Mesendoderm (in vitro differentiated cells): ENCODE data around the gene ZBTB40.
A peak's percentile ranks its signal among the peaks of the same experiment; 100 is the strongest.

Experiments
- DNase-seq: peaks from one replicate; pipeline ENCODE4 v3.0.0; 2013
- H2AK5ac ChIP-seq: 2 replicates; pipeline ENCODE4 v1.6.1; 2013; ENCODE audit warnings: low read length, inconsistent platforms
- H2BK120ac ChIP-seq: 2 replicates; pipeline ENCODE4 v1.6.1; 2013; ENCODE audit warnings: low read depth, mild to moderate bottlenecking, low read length, moderate library complexity, mixed read lengths
- H2BK15ac ChIP-seq: replicated peaks from 2 replicates; pipeline ENCODE4 v1.6.1; 2013; ENCODE audit warnings: low read depth, mild to moderate bottlenecking, moderate library complexity
- H2BK5ac ChIP-seq: 2 replicates; pipeline ENCODE4 v1.6.1; 2013; ENCODE audit warnings: low read length, inconsistent platforms
- H3K18ac ChIP-seq: 2 replicates; pipeline ENCODE4 v1.6.1; 2013; ENCODE audit warnings: mild to moderate bottlenecking, low read length, mixed read lengths
- H3K23ac ChIP-seq: one replicate; pipeline ENCODE4 v1.6.1; 2013; ENCODE audit warnings: low read length
- H3K27ac ChIP-seq: 2 replicates; pipeline ENCODE4 v1.5.1; 2013; ENCODE audit warnings: low read depth, mild to moderate bottlenecking, inconsistent platforms, low read length, moderate library complexity
- H3K27me3 ChIP-seq: 2 replicates; pipeline ENCODE4 v1.6.1; 2013; ENCODE audit warnings: low read length, control low read depth, mild to moderate bottlenecking, inconsistent platforms; ENCODE audit not compliant: insufficient read depth, poor library complexity
- H3K36me3 ChIP-seq: 2 replicates; pipeline ENCODE4 v1.6.1; 2013; ENCODE audit warnings: low read length, inconsistent platforms; ENCODE audit not compliant: control insufficient read depth, insufficient read depth
- H3K4ac ChIP-seq: one replicate; pipeline ENCODE4 v1.6.1; 2013; ENCODE audit warnings: low read depth, mild to moderate bottlenecking, low read length, moderate library complexity
- H3K4me1 ChIP-seq: 2 replicates; pipeline ENCODE4 v1.6.1; 2013; ENCODE audit warnings: low read depth, low read length, inconsistent platforms; ENCODE audit not compliant: control insufficient read depth
- H3K4me2 ChIP-seq: 2 replicates; pipeline ENCODE4 v1.6.1; 2013; ENCODE audit warnings: low read length
- H3K4me3 ChIP-seq: 2 replicates; pipeline ENCODE4 v1.5.1; 2013; ENCODE audit warnings: mild to moderate bottlenecking, low read length
- H3K56ac ChIP-seq: one replicate; pipeline ENCODE4 v1.6.1; 2013; ENCODE audit warnings: low read length
- H3K79me1 ChIP-seq: 2 replicates; pipeline ENCODE4 v1.6.1; 2013; ENCODE audit warnings: low read length, inconsistent platforms
- H3K79me2 ChIP-seq: 2 replicates; pipeline ENCODE4 v1.6.1; 2013; ENCODE audit warnings: mild to moderate bottlenecking, low read length; ENCODE audit not compliant: control insufficient read depth, insufficient read depth
- H3K9ac ChIP-seq: 2 replicates; pipeline ENCODE4 v1.6.1; 2013; ENCODE audit warnings: low read length, inconsistent platforms
- H4K5ac ChIP-seq: one replicate; pipeline ENCODE4 v1.6.1; 2013; ENCODE audit warnings: low read length
- H4K8ac ChIP-seq: one replicate; pipeline ENCODE4 v1.6.1; 2013; ENCODE audit warnings: low read depth, mild to moderate bottlenecking, control low read depth, low read length, moderate library complexity
- WGBS: extraction: QIAGEN DNeasy Blood & Tissue Kit; methylation state at CpG from one replicate; pipeline ENCODE4 v1.1.7; 2013; ENCODE audit warnings: low lambda C conversion rate, missing lambda C conversion rate; ENCODE audit not compliant: insufficient coverage; ENCODE audit errors: extremely low coverage; 5-methylcytosine and 5-hydroxymethylcytosine counted together

ZBTB40 gene

GRCh38 chr1:22494144-22494543 is 42.5 kb downstream of the ZBTB40 start:
- no peak overlapping the region for H3K27ac ChIP-seq
- no peaks in the 10 kb centered on the region for H3K27me3 ChIP-seq
- no peak overlapping the region for H3K4me2 ChIP-seq
- no peak overlapping the region for H3K56ac ChIP-seq
- no peaks in the 10 kb centered on the region for H3K79me2 ChIP-seq
- H3K4me3 ChIP-seq: no peak overlapping the region
- no peak overlapping the region for H2BK120ac ChIP-seq
- H3K23ac ChIP-seq: no peak overlapping the region
- no peak overlapping the region for H4K5ac ChIP-seq
- WGBS: no CpG with 5 or more reads among the region's 2 CpGs
- no peak for DNase-seq
- H3K4me1 ChIP-seq: peaks cover 9% of the 10 kb centered on the region
- no peak overlapping the region for H4K8ac ChIP-seq
- H3K9ac ChIP-seq: no peak overlapping the region
- H2BK5ac ChIP-seq: no peak overlapping the region
- H2AK5ac ChIP-seq: no peak overlapping the region
- H3K79me1 ChIP-seq: peaks cover 5% of the 10 kb centered on the region
- H3K4ac ChIP-seq: no peak overlapping the region
- H2BK15ac ChIP-seq: no peak overlapping the region
- no peaks in the 10 kb centered on the region for H3K36me3 ChIP-seq
- peak overlapping the region; percentile 53 for H3K18ac ChIP-seq

- H3K4ac ChIP-seq: no peak overlapping the region
- peaks cover 1% of the 10 kb centered on the region for H3K79me1 ChIP-seq
- H2AK5ac ChIP-seq: no peak overlapping the region
- no CpG with 5 or more reads among the region's 6 CpGs for WGBS
- H3K79me2 ChIP-seq: no peaks in the 10 kb centered on the region
- no peak overlapping the region for H3K56ac ChIP-seq
- H3K4me1 ChIP-seq: peaks cover 3% of the 10 kb centered on the region
- H3K36me3 ChIP-seq: no peaks in the 10 kb centered on the region
- H3K4me3 ChIP-seq: no peak overlapping the region
- H4K5ac ChIP-seq: no peak overlapping the region
- H3K18ac ChIP-seq: no peak overlapping the region
- no peak overlapping the region for H3K4me2 ChIP-seq
- no peak overlapping the region for H3K27ac ChIP-seq
- no peak for DNase-seq
- no peak overlapping the region for H3K9ac ChIP-seq
- no peak overlapping the region for H2BK15ac ChIP-seq
- no peak overlapping the region for H3K23ac ChIP-seq
- H2BK5ac ChIP-seq: no peak overlapping the region
- H4K8ac ChIP-seq: no peak overlapping the region
- H3K27me3 ChIP-seq: no peaks in the 10 kb centered on the region
- no peak overlapping the region for H2BK120ac ChIP-seq
These were observed 43.4 kb downstream of the ZBTB40 start for GRCh38 chr1:22494943-22495579.

DNA sequence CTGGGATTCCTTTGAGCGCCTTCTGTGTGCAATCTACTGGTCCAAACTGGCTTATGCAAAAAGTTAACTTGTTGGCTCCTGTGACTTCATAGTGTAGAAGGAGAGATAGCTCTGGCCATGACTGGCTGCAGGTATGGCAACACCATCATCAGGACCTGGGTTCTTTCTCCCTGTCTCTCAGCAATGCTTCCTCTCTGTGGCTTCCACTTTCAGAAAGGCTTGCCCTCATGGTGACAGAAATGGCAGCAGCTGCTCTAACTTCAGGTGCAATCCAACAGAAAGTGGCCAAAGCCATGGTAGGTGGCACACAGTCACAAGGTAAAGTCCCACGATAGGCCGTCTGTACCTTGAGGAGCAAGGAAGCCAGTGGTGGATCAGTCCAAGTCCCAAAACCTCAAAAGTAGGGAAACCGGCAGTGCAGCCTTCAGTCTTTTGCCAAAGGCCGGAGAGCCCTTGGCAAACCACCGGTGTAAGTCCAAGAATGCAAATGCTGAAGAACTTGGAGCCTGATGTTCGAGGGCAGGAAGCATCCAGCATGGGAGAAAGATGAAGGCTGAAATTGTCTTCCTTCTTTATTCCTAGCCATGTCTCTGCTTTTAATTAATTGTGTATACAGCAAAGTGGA is 45.0 kb downstream of the ZBTB40 start:
- Histone ChIP-seq H3K23ac (no peak overlapping the region), H4K5ac (no peak overlapping the region), H2BK15ac (no peak overlapping the region), H3K9ac (no peak overlapping the region), H2BK5ac (no peak overlapping the region), H3K4me1 (peaks cover 2% of the 10 kb centered on the region), H3K4ac (no peak overlapping the region), H3K56ac (peak overlapping the region; percentile 18), H3K79me1 (peaks cover 1% of the 10 kb centered on the region), H4K8ac (no peak overlapping the region), H2BK120ac (no peak overlapping the region), H3K36me3 (no peaks in the 10 kb centered on the region), H3K79me2 (no peaks in the 10 kb centered on the region), H3K27ac (no peak overlapping the region), H3K4me2 (no peak overlapping the region), H3K18ac (no peak overlapping the region), H3K4me3 (no peak overlapping the region), H2AK5ac (no peak overlapping the region), H3K27me3 (no peaks in the 10 kb centered on the region)
- WGBS: no CpG with 5 or more reads among the region's 7 CpGs
- DNase-seq: no peak

- Histone ChIP-seq H2BK15ac (no peak overlapping the region), H3K36me3 (no peaks in the 10 kb centered on the region), H4K5ac (no peak overlapping the region), H3K9ac (no peak overlapping the region), H3K18ac (no peak overlapping the region), H3K56ac (no peak overlapping the region), H3K27ac (peak overlapping the region; percentile 0), H3K4ac (peak overlapping the region; percentile 48), H2BK5ac (no peak overlapping the region), H2BK120ac (no peak overlapping the region), H4K8ac (no peak overlapping the region), H3K23ac (no peak overlapping the region), H3K4me1 (no peaks in the 10 kb centered on the region), H3K4me3 (no peak overlapping the region), H3K79me2 (no peaks in the 10 kb centered on the region), H3K4me2 (no peak overlapping the region), H2AK5ac (no peak overlapping the region), H3K79me1 (peaks cover 1% of the 10 kb centered on the region), H3K27me3 (no peaks in the 10 kb centered on the region)
- WGBS: no CpG with 5 or more reads among the region's 2 CpGs
- peak; percentile 56 for DNase-seq
These were observed 46.8 kb downstream of the ZBTB40 start for GRCh38 chr1:22498463-22498862.

DNA sequence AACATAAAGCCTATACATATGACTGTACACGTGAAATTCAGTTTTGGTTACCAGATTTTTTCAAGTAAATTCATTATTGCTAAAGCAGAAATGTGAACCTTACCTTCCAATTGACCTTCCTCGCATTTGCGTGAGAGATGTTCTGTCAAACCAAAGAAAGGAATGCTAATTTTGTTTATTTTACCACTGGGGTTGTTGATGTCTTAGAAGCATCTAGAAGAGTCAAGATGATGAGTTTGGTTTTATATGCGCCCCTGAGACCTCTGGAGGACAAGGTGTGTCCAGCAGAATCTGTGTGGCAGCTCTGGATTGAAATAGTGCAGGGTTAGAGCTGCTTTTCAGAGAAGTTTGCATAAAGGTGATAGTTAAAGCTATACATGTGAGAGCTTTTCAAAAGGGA is 48.4 kb downstream of the ZBTB40 start:
- Histone ChIP-seq H3K4me2 (no peak overlapping the region), H4K8ac (no peak overlapping the region), H3K9ac (no peak overlapping the region), H3K4me3 (no peak overlapping the region), H3K27ac (no peak overlapping the region), H3K79me1 (no peaks in the 10 kb centered on the region), H3K23ac (no peak overlapping the region), H2BK15ac (no peak overlapping the region), H2BK5ac (no peak overlapping the region), H3K27me3 (no peaks in the 10 kb centered on the region), H3K36me3 (no peaks in the 10 kb centered on the region), H3K79me2 (no peaks in the 10 kb centered on the region), H2AK5ac (no peak overlapping the region), H3K18ac (no peak overlapping the region), H3K4me1 (no peaks in the 10 kb centered on the region), H4K5ac (no peak overlapping the region), H3K56ac (no peak overlapping the region), H2BK120ac (no peak overlapping the region), H3K4ac (no peak overlapping the region)
- no CpG with 5 or more reads among the region's 4 CpGs for WGBS
- DNase-seq: no peak

GRCh38 chr1:22500471-22500870 is 48.8 kb downstream of the ZBTB40 start:
- Histone ChIP-seq H3K56ac (no peak overlapping the region), H3K27ac (no peak overlapping the region), H3K9ac (no peak overlapping the region), H2BK5ac (no peak overlapping the region), H3K4ac (no peak overlapping the region), H3K4me1 (no peaks in the 10 kb centered on the region), H3K4me2 (no peak overlapping the region), H3K27me3 (no peaks in the 10 kb centered on the region), H2AK5ac (no peak overlapping the region), H3K23ac (no peak overlapping the region), H2BK120ac (no peak overlapping the region), H3K79me1 (no peaks in the 10 kb centered on the region), H3K36me3 (no peaks in the 10 kb centered on the region), H3K4me3 (no peak overlapping the region), H2BK15ac (no peak overlapping the region), H4K8ac (no peak overlapping the region), H3K18ac (no peak overlapping the region), H3K79me2 (no peaks in the 10 kb centered on the region), H4K5ac (no peak overlapping the region)
- peak; percentile 57 for DNase-seq
- no CpG with 5 or more reads among the region's 6 CpGs for WGBS
